ENCODE data around the gene AHCYL2.
"Not testable (repeated sequence)": the region's sequence is repeated elsewhere in the genome, so short reads cannot be mapped to it uniquely, and the experiment has no call there.

Gene AHCYL2

GRCh38 chr7:129401967-129402860 lies 177.4 kb downstream of the AHCYL2 start:
- Histone ChIP-seq H3K9me2 (replicated peaks; ENCODE audit: insufficient read depth, low read length) (no peaks in the 10 kb centered on the region), H3K4me3 (ENCODE audit: insufficient read depth, low read length, poor library complexity, severe bottlenecking) (no peak overlapping the region), H3K27me3 (ENCODE audit: low read length) (no peaks in the 10 kb centered on the region), H4K20me1 (ENCODE audit: low read depth, low read length) (no peaks in the 10 kb centered on the region), H3K9ac (ENCODE audit: low read length) (no peak overlapping the region), H3K27ac (ENCODE audit: low read depth, low read length) (no peak overlapping the region), H3K79me2 (ENCODE audit: insufficient read depth, low read length) (no peaks in the 10 kb centered on the region), H3K9me3 (ENCODE audit: insufficient read depth, low read length) (no peaks in the 10 kb centered on the region), H3K4me2 (ENCODE audit: low read depth, low read length, poor library complexity, severe bottlenecking) (no peak overlapping the region), H2AFZ (ENCODE audit: low read depth, low read length, severe bottlenecking) (no peak overlapping the region), H3F3A (ENCODE audit: insufficient read depth) (no peaks in the 10 kb centered on the region), H3K36me3 (ENCODE audit: low read length) (no peaks in the 10 kb centered on the region)
- no peak for TF ChIP-seq CTCF (IDR thresholded peaks at IDR 0.05; ENCODE audit: insufficient read depth, low read length, poor library complexity, severe bottlenecking)

GRCh38 chr7:129405527-129405926 lies 180.7 kb downstream of the AHCYL2 start:
- Histone ChIP-seq H3K4me2 (ENCODE audit: low read depth, low read length, poor library complexity, severe bottlenecking) (no peak overlapping the region), H3K4me3 (ENCODE audit: insufficient read depth, low read length, poor library complexity, severe bottlenecking) (no peak overlapping the region), H3K36me3 (ENCODE audit: low read length) (no peaks in the 10 kb centered on the region), H4K20me1 (ENCODE audit: low read depth, low read length) (no peaks in the 10 kb centered on the region), H3K9me3 (ENCODE audit: insufficient read depth, low read length) (no peaks in the 10 kb centered on the region), H3K9me2 (replicated peaks; ENCODE audit: insufficient read depth, low read length) (no peaks in the 10 kb centered on the region), H2AFZ (ENCODE audit: low read depth, low read length, severe bottlenecking) (no peak overlapping the region), H3F3A (ENCODE audit: insufficient read depth) (no peaks in the 10 kb centered on the region), H3K9ac (ENCODE audit: low read length) (no peak overlapping the region), H3K27ac (ENCODE audit: low read depth, low read length) (no peak overlapping the region), H3K79me2 (ENCODE audit: insufficient read depth, low read length) (no peaks in the 10 kb centered on the region), H3K27me3 (ENCODE audit: low read length) (no peaks in the 10 kb centered on the region)
- no peak for TF ChIP-seq CTCF (IDR thresholded peaks at IDR 0.05; ENCODE audit: insufficient read depth, low read length, poor library complexity, severe bottlenecking)
- TF ChIP-seq EZH2phosphoT487 (conservative IDR thresholded peaks at IDR 0.05; ENCODE audit: low read length) = no peak

GRCh38 chr7:129410238-129410637 lies 185.4 kb downstream of the AHCYL2 start:
- H3K4me2 ChIP-seq (ENCODE audit: low read depth, low read length, poor library complexity, severe bottlenecking); H2AFZ ChIP-seq (ENCODE audit: low read depth, low read length, severe bottlenecking); H3K27me3 ChIP-seq (ENCODE audit: low read length); H4K20me1 ChIP-seq (ENCODE audit: low read depth, low read length); H3K79me2 ChIP-seq (ENCODE audit: insufficient read depth, low read length); H3F3A ChIP-seq (ENCODE audit: insufficient read depth); H3K9ac ChIP-seq (ENCODE audit: low read length); H3K9me2 ChIP-seq (replicated peaks; ENCODE audit: insufficient read depth, low read length); H3K4me3 ChIP-seq (ENCODE audit: insufficient read depth, low read length, poor library complexity, severe bottlenecking); H3K27ac ChIP-seq (ENCODE audit: low read depth, low read length); H3K36me3 ChIP-seq (ENCODE audit: low read length); H3K9me3 ChIP-seq (ENCODE audit: insufficient read depth, low read length): not testable (repeated sequence)

- Histone ChIP-seq H3K4me2 (ENCODE audit: low read depth, low read length, poor library complexity, severe bottlenecking) (no peak overlapping the region), H3K9me3 (ENCODE audit: insufficient read depth, low read length) (0 out of 2 replicates have a peak, but pooled peaks cover 4% of the 10 kb centered on the region)
Measured at GRCh38 chr7:129412501-129412900, 187.7 kb downstream of the AHCYL2 start.

More at GRCh38 chr7:129412501-129412900, 187.7 kb downstream of the AHCYL2 start:
- TF ChIP-seq CTCF (IDR thresholded peaks at IDR 0.05; ENCODE audit: insufficient read depth, low read length, poor library complexity, severe bottlenecking) (no peak), EZH2phosphoT487 (conservative IDR thresholded peaks at IDR 0.05; ENCODE audit: low read length) (no peak)
- H3K79me2 ChIP-seq (ENCODE audit: insufficient read depth, low read length) = no peaks in the 10 kb centered on the region
- H4K20me1 ChIP-seq (ENCODE audit: low read depth, low read length) = no peaks in the 10 kb centered on the region
- H3F3A ChIP-seq (ENCODE audit: insufficient read depth) = no peaks in the 10 kb centered on the region
- H3K36me3 ChIP-seq (ENCODE audit: low read length) = no peaks in the 10 kb centered on the region
- H3K27ac ChIP-seq (ENCODE audit: low read depth, low read length) = no peak overlapping the region
- H3K27me3 ChIP-seq (ENCODE audit: low read length) = no peaks in the 10 kb centered on the region
- no peak overlapping the region for H3K9ac ChIP-seq (ENCODE audit: low read length)
- H2AFZ ChIP-seq (ENCODE audit: low read depth, low read length, severe bottlenecking) = no peak overlapping the region
- no peak overlapping the region for H3K4me3 ChIP-seq (ENCODE audit: insufficient read depth, low read length, poor library complexity, severe bottlenecking)
- no peaks in the 10 kb centered on the region for H3K9me2 ChIP-seq (replicated peaks; ENCODE audit: insufficient read depth, low read length)

All from SU-DHL-6 (cell line).